Ishikawa (cell line): ENCODE results near the gene TEN1.

Experiments used
- FOXM1 ChIP-seq: IDR thresholded peaks from 2 replicates; pipeline ENCODE4 v1.6.1; 2012; ENCODE audit warnings: low read depth, borderline replicate concordance
- MAX ChIP-seq: IDR thresholded peaks from 2 replicates; pipeline ENCODE4 v1.6.1; 2012

DNA sequence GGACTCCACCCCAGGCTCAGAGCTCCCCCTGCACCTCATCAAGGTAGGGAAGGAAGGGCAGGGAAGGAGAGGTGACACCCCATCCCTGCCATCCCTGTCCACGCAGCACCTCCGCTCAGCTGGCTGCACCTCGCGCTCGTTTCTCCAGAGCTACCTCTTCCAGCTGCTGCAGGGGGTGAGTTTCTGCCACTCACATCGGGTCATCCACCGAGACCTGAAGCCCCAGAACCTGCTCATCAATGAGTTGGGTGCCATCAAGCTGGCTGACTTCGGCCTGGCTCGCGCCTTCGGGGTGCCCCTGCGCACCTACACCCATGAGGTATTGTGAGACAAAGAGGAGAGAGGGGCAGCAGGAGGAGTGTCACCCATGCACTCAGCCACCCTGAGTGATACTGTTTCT, 23.1 kb downstream of the TEN1 start:
- TF ChIP-seq FOXM1 (no peak), MAX (no peak)
